T-helper 22 cell (primary cell): Measurements from ENCODE around the gene MED25.
A peak's percentile ranks its signal among the peaks of the same experiment; 100 is the strongest.

Experiments
- DNase-seq: peaks from one replicate; pipeline ENCODE4 v3.0.0-alpha.2; 2020; ENCODE audit warnings: low read depth

Gene MED25

GRCh38 chr19:49817964-49818648, at the start of gene MED25:
Gene MED25 (plus strand): TSS chr19:49818289. CDS start chr19:49818342, 53 bp downstream.
- DNase-seq: peak; percentile 78

DNA sequence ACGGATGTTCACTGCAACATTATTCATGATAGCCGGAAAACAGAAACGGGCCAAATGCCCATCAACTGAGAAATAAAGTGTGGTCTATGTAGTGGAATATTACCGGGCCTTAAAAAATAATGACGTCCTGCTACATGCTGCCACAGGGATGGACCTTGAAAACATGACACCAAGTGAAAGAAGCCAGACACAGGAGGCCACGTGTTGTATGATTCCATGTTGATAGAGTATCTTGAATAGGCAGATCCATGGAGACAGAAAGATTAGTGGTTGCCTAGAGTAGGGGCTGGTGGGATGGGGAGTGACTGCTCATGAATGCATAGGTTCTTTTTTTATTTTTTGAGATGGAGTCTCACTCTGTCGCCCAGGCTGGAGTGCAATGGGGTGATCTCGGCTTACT, 47.6 kb upstream of the MED25 start:
- no peak for DNase-seq

DNA sequence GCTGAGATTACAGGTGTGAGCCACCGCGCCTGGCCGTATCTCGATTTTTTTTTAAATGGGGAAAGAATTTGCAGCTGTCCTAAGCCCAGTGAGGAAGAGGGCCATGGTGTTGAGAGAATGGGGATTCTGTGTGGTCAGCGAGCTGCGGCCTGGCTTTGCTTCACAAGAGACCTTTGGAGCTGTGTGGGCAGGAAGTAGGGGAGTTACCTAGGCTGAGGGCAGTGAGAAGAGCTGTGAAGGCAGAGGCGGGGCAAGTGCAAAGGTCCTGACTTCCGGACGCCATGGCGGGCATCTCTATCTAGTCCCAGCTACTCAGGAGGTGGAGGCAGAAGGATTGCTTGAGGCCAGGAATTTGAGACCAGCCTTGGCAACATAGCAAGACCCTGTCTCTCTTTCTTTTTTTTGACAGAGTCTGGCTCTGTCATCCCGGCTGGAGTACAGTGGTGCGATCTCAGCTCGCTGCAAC, 46.4 kb upstream of the MED25 start:
- DNase-seq: no peak

- no peak for DNase-seq
These were observed 45.1 kb upstream of the MED25 start for GRCh38 chr19:49772850-49773432.

- DNase-seq: no peak
These were observed 44.3 kb upstream of the MED25 start for GRCh38 chr19:49773663-49774350.

DNA sequence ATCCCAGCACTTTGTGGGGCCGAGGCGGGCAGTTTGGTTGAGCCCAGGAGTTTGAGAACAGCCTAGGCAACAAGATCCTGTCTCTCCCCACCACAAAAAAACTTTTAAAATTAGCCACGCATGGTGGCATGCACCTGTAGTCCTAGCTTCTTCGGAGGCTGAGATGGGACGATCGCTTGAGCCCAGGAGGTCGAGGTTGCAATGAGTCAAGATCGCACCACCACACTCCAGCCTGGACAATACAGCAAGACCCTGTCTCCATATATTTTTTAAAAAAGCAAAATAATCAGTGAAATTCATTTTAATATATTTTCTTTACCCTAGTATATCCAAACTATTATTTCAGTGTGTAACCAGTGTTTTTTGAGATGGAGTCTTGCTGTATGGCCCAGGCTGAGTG, 43.1 kb upstream of the MED25 start:
- DNase-seq: no peak

GRCh38 chr19:49775742-49776370, 42.2 kb upstream of the MED25 start:
- no peak for DNase-seq

GRCh38 chr19:49776371-49776764, 41.7 kb upstream of the MED25 start:
- DNase-seq: no peak

GRCh38 chr19:49779731-49780555, 38.1 kb upstream of the MED25 start:
- DNase-seq: no peak

DNA sequence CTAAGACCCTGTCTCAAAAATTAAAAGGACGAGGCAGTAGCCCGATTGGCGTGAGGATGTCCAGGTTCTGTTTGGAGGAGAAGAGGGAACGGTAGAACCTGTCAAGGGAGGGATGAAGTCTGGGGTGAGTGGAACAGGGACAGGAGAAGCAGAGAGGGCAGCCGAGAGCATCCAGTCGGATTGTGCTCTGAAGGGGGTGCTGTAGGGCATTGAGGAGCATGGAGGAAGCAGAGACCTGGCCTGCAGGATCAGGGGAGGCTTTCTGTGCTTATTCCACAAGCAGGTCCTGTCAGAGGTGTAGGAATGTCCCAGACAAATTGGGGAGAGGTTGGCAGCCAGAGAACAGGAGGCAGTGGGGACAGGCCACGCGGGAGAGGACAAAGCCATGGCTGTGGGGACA, 37.2 kb upstream of the MED25 start:
- no peak for DNase-seq

DNA sequence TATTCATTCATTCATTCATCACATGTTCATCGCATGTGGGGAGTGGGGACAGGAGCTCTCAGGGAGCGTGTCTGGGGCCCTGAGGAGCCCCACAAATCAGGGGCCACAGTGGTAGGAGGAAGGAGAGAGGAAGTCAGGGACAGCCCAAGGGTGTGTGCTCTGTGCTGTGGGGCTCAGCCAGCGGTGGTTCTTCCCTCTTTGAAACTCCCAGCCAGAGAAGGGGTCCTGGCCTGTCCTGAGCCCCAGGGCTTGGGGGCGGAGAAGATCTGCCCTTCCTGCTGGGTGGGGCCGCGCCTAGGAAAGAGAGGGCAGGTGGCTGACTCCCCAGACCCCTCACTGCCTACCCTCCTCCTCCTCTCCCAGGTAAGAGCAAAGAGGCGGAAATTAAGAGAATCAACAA, 36.7 kb upstream of the MED25 start:
- DNase-seq: no peak

DNA sequence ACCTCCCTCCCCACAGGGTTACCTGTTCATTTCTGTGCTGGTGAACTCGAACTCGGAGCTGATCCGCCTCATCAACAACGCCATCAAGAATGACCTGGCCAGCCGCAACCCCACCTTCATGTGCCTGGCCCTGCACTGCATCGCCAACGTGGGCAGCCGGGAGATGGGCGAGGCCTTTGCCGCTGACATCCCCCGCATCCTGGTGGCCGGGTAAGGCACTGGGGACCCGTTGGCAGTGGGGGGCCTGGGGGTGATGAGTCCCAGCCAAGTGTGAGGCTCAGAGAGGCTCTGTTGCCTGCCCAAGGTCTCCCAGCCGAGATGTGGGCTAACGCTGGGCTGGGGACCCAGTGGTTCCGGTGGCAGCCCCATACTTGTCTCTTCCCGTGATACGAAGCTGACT, 35.6 kb upstream of the MED25 start:
- DNase-seq: no peak

GRCh38 chr19:49786376-49786820, 31.7 kb upstream of the MED25 start:
- no peak for DNase-seq

GRCh38 chr19:49787746-49788145, 30.3 kb upstream of the MED25 start:
- no peak for DNase-seq

DNA sequence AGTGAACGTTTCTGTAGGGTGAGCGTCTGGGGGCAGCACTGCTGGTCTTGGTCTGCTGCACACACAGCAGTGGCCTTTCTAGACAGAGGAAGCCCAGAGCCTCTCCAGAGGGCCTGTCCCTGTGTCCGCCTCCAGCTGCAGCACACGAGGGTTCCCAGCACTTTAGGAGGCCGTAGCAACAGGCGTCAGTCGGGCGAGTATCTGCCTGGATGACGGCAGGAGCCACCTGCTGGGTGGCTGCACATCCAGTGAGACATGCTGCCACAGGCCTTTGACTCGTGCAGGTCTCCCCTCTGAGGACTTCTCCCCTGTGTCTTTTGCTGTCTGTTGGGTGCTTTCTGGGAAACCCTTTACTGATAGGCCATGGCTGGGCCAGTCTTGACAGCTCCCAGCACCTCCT, 29.2 kb upstream of the MED25 start:
- DNase-seq: no peak

- DNase-seq: no peak
These were observed 27.2 kb upstream of the MED25 start for GRCh38 chr19:49790866-49791265.

DNA sequence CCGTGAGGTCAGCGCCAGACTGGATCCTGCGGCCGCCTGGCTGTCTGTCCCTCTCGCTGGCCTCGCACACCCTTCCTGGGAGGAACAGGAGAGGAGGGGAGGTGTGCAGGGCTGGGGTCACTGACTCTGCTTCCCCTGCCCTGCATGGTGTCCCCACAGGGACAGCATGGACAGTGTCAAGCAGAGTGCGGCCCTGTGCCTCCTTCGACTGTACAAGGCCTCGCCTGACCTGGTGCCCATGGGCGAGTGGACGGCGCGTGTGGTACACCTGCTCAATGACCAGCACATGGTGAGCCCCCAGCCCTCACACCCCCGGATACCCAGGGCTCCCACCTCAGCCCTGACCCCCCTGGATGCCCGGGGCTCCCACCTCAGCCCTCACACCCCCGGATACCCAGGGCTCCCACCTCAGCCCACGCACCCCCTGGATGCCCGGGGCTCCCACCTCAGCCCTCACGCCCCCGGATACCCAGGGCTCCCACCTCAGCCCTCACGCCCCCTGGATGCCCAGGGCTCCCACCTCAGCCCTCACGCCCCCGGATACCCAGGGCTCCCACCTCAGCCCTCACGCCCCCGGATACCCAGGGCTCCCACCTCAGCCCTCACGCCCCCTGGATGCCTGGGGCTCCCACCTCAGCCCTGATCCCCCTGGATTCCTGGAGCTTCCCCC, 26.2 kb upstream of the MED25 start:
- no peak for DNase-seq

DNA sequence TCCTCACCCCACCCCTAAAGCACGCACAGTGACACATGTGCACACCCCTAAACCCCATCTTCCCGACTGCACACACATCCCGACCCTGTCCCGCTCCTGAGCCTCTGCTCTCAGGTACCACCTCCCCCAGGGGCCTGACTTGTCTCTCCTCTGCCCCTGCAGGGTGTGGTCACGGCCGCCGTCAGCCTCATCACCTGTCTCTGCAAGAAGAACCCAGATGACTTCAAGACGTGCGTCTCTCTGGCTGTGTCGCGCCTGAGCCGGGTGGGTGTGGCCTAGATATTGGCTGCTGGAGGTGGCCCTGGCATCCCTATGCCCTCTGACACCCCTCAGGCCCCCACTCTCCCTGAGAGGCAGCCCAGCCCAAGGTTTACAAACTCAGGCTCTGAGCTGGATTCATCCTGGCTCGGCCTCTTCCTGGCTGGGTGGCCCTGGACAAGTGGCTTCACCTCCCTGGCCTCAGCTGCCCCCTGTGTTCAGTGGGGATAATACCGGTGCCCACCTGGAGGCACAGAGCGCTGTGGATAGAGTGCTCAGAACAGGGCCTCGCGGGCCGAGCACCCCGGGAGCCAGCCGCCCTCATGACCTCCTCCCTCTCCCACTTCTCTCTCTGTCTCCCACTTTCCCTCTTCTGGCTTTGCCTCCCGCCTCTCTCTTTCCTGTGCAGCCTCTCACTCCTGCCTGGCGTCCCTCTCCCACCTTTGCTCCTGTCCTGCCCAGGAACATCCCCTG, 25.1 kb upstream of the MED25 start:
- DNase-seq: no peak

- no peak for DNase-seq
These were observed 24.6 kb upstream of the MED25 start for GRCh38 chr19:49793561-49793840.

GRCh38 chr19:49795615-49796014, 22.5 kb upstream of the MED25 start:
- no peak for DNase-seq

DNA sequence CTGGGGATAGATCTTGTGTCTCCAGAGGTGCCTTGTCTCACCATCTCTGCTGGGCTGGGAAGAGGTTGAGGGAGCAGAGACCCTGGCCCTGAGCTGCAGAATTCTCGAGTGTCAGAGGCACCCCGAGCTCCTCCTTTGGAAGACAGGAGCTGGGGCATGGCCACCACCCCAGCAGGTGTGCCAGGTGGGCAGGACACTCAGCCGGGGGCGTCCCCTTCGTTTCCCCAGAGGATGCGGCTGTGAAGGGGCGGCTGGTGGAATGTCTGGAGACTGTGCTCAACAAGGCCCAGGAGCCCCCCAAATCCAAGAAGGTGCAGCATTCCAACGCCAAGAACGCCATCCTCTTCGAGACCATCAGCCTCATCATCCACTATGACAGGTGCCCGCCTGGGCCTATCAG, 19.5 kb upstream of the MED25 start:
- no peak for DNase-seq
